Activated CD8-positive, alpha-beta memory T cell treated with anti-CD3 and anti-CD28 coated beads, Interleukin-2, amount 50 U/mL, for 1 hour (primary cell): ENCODE results near the gene FBXO9.
A peak's percentile ranks its signal among the peaks of the same experiment; 100 is the strongest.

Experiments
- DNase-seq: peaks from one replicate; pipeline ENCODE4 v3.0.0-alpha.2; 2020; ENCODE audit errors: extremely low read depth

Gene FBXO9

DNA sequence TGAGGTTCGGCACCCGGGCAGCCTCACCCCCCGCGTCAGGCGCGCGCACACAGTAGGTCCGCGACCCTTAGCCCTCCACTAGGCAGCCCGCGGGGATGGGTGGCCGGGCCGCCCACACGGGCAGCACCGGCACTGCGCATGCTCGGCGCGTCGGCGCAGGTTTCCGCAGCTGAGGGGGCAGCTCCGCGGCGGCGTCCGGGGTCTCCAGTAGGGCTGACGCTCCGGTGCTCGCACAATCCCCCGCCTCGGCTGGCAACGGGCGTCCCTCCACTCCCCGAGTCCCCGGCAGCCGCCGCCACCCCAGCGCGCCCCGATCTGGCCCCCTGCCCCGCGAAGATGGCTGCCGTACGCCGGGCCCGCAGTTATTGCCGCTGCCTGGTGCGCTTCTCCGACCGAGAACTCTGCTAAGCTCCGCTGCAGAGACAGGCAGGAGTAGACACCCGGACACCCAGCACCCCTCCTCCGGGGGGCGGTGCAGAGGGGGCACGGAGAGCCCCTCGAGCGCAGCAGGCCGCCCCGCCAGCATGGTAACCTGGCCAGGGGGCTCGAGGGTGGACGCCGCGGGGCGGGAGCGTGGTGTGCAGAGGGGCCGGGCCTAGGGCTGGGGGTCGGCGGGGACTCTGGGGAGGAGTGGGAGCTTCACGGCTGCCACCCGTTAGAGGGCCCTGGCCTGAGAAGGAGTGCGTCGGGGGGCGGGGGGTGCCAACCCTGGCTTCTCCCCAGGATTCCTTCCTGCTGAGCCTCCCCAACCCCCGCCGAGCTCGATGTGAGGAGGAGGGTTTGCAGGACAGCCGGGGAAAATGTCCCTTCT is at the start of gene FBXO9:
Gene FBXO9 (plus strand): TSS at position 139 of the 811 bp plus-strand sequence. CDS start 386 bp downstream, at position 525.
- peak; percentile 38 for DNase-seq

DNA sequence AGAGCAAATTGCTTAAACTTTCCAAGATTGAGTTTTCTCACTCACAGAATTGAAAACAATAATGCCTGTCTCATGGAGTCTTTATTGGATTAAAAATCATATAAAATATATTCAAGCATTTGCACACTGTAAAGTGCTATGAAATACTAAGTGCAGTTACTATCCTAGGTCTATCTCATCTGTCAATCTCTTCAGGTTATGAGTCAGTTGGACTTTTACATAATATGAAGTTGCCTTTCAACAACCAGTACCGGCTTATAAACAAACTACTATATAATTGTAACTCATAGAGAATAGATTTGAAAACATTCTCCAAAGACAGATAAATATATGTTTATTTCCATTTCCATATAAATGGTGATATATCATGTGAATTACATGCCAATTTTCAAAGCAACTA is 49.7 kb upstream of the FBXO9 start:
- no peak for DNase-seq

DNA sequence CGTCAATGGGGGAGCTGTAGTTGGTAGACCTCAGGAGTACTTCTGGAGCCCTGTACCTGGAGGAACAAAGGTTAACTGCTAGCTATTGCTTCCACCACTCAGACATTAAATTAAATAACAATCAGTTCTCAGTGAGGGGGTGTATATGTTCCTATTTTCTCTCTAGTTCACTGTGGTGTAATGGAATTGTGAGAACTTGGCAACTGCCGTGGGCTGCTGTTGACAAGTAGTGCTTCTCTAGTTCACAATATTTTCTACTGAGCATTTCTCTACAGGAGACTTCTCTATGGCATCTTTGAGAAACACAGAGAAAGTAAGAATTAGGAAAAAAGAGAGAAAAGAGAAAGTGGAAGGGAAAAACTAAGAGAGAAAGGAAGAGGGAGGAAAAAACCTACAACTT is 46.8 kb upstream of the FBXO9 start:
- no peak for DNase-seq

DNA sequence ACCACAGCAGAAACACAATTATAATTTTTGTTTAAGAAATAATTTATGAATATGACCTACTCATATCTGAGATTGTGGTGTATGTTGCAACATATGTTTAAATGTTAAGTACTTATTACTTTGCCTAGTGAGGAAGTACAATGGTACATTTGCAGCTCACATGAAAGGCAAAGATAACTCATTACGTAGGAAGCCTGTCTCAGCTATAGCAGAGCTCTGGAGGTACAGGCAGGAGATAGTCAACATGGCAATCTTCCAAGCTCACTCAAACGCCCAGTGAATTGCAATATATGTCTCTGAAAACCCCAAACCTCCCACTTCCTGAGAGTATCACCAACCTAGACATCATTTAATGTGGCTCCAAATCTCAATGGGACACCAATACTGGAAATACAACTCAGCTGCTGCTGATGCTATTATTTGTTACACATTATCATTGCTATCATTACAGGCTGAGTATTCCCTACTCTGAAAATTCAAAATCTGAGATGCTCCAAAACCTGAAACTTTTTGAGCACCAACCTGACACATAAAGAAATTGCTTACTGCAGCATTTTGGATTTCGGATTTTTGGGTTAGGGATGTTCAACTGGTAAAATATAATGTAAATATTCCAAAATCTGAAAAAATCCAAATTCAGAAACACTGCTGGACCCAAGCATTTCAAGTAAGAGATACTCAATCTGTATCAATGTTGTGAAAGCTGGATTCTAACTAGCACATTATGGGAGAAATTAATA is 45.0 kb upstream of the FBXO9 start:
- no peak for DNase-seq

DNA sequence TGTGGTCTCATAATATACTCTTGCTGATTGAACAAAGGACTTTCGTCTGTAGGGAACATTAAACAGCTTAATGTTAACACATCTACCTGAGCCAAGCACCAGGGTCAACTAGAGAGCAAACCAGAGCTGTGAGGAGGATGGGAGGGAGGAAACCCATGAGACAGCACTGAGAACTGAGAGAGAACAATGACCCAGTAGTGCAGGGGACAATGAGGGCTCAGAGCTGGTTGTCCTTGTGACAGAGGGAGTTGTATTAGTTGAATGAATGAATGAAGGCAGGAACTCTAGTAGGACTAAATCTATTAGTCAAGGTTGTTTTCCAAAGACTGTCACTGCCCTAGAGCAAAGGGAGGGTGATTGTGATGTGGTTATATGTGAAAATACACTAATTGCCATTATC is 41.9 kb upstream of the FBXO9 start:
- DNase-seq = no peak

DNA sequence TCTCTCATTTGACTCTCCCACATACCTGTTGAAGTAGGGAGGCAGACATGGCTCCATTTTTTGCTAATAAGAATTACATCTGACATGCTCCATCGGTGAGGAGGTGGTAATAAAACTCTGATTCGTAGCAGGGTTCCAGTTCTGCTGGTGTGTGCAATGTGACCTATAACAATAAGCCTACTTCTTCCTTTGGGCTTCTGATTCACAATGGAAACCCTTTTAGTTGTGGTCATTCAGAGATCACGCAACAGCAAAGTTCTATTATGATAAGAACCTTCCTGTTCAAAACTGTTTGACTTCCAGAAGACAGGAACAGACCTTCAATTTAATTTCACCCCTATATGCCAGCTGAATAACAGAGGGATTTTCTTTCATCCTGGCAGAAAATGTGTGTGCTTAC is 38.7 kb upstream of the FBXO9 start:
- no peak for DNase-seq

DNA sequence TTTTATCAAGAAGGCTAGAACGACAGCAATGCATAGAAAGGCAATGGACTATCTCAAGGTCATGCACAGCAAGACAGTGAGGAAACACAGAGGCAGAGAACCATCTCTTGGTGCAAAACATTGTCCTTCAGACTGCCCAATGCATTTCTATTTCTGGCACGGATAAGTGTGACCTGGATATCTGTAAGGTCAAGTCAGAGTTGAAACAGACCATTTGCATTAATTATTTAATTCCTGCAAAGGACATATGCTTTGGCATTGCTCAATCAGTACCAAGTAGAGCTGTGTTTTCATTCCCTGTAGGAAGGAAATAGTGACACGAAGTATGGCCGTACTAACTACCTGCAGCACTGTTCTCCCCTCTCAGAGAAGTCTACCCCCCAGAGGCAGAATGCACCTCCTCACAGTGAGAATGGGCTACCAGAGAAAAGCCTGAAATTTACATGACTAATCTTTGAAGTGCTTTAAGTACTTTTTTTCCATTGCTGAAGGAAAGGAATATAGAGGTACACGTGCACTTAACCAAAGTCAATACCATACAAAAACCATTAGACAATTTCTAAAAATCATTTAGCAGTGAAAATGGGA is 38.0 kb upstream of the FBXO9 start:
- DNase-seq = no peak

DNA sequence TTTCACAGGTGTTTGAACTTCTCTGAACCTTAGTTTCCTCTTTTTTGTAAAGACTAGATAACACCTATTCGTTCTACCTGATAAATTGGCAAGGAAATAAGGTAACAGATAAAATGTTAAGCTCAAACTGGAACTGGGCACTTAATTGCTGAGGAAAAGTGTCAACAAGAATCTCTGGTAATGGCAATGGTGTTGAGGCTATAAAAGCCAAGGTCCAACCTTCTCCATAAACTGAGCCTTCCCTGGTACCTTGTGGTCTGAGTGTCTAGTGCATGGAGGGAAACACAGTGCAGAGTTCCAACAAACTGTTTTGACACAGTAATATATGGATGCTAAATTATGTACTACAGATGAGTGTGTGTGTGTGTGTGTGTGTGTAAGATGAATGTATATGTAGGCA is 36.7 kb upstream of the FBXO9 start:
- DNase-seq = no peak

DNA sequence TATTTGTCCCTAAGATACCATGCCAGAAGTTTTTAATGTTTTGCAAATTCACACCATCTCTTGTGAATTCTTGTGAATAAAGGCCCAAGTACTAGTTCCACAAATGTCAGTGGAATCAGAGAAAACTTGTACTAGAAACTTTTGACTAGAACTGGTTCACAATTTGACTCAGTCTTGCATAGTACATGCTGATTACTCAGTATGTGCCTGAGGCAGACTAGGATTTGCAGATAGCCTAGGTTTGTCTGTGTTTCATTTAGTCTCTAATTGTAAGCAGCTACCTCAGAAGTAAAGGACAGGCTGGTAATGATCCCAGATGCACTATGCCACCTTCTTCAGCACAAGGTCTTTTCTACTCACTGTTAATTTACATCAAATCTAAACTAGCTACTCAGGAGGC is 35.9 kb upstream of the FBXO9 start:
- no peak for DNase-seq

DNA sequence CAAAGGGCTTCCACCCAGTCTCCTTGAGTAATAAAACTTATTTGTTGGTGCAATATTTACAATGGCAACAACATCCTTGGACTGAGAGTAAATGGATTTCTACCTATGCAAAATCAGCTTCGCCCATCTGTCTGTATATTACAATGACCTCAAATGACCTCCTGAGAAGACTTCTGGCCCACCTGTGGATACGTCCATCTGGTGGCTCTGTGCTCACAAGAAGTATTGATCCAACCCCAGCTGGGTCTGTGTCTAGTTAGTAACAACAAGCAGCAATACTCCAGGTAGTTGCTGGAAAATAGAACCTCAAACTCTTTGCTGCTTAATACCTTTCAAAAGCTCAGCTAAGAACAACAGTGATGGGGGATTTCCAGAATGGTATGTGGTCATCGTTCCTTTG is 35.4 kb upstream of the FBXO9 start:
- no peak for DNase-seq

DNA sequence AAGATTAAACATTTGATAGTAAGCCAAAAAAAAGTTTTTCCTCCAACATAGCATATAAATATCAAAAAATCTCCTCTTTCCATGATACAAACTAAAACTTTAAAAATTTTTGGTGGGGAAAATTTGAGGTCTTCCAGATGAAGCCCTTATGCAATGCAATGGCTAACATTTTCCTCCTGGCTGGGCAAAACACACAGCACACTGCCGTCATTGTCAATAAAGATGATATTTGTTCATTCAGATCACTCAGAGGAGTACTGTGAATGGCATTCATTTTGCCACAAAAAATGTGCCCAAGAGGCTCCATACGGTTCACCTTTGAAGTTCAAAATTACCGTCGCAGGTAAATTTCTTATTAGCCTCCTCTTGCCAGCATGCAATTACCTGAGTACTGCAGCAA is 33.9 kb upstream of the FBXO9 start:
- no peak for DNase-seq

DNA sequence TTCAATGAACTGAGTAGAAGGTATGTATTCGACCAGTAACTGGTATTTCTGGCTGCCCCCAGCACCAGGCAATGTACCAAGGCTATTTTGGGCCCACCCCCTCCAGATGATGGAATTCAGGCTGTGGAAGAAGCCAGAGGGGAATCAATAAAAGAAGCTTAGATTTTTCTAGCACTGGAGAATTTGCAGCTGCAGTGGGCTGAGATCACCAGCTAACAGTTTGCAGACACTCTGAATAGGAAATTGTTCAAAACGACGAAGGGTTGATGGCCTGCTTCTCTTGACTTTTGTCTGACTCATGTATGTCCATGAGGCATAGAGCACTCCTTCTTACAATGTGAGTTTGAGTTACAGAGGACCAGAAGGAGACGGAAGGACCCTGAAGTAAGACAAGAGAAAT is 32.4 kb upstream of the FBXO9 start:
- no peak for DNase-seq

DNA sequence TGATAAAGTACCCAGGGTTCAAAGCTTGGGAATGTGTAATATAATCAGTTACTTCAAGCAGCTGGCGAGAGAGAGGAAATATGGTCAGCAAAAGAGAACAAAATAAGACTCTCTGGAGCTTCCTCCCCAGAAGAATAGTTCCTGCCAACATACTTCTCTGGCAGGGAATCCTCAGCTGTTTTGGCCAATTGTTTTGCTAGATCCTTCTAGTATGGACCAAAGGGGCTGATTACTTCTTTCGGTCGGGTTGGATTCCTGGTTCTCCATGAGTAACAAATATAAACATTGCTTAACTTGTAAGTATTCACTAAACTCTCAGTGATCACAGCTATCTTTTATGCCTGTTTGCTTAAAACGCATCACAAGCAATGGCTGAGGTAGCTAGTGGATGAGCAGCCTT is 31.4 kb upstream of the FBXO9 start:
- no peak for DNase-seq

DNA sequence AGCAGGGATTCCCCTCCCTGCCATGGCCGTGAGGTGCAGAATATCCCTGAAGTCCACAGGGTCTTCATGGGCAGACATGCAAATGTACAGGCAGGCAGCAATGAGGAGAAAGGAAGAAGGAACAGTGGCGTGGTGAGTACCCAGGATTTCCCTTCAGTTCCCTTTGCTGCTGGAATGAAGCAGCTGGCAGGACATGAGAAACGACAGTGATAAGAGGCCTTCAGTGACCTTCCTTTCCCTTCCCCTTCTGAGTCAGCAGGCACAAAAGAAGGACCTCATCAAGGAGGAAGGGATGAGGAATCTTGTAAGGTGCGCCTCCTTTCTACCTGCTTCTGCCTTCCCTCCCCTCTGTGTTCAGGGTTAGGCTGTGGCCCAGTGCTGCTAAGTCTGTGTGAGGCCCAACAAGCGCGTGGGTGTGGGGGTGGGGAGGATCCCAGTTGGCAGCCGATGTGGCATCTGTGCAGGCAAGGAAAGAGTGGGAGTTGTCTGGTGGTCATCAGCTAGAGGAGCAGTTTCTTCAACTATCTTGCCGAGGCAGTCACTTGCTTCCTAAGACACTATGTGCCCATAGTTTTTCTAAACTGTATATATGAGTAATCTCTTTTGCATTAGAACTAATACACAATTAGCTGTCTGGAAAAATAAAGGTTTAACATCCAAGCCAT is 29.5 kb upstream of the FBXO9 start:
- DNase-seq = no peak

DNA sequence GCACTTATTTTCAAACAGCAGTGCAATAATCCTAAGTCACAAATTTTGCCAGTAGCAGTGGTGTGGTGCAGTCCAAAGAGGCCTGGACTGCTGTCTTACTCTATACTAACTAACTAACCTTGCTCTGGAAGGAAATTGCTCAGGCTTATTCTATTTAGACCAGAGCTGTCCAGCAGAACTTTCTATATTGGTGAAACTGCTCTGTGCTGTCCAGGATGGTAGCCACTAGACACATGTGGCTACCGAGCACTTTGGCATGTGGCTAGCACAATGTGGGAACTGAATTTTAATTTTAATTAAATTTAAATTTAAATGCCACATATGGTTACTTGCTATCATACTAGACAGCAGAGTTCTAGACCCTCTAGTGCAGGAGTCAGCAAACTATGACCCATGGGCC is 27.1 kb upstream of the FBXO9 start:
- no peak for DNase-seq

DNA sequence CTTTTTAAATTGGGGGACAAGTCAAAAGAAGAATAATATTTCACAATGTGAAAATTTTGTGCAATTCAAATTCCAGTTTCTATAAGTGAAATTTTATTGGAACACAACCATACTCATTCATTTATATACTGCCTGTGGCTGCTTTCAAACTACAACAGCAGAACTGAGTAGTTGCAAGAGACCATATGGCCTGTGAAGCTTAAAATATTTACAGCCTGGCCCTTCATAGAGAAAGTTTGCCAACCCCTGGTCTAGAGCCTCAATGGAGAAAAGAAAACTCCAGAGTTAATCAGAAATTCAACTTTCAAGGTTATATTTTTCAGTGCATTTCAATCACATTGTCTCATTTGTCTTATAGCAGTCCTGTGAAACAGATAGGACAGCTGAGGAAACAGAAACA is 26.6 kb upstream of the FBXO9 start:
- no peak for DNase-seq

DNA sequence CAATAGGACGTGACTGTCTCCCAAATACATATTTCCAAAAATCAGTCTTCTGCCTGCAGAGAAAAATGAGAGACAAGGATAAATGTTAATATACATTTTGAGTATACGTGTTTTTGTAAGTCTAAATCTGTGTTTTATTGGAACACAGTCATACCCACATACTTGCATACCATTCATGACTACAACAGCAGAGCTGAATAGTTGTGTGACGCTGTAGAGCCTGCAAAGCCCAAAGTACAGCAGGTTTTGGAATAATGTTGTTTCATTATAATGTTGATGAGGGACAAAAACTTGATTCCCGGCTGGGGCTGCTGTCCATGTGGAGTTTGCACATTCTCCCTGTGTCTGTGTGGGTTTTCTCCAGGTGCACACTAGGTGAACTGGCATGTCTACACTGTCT is 23.8 kb upstream of the FBXO9 start:
- no peak for DNase-seq

DNA sequence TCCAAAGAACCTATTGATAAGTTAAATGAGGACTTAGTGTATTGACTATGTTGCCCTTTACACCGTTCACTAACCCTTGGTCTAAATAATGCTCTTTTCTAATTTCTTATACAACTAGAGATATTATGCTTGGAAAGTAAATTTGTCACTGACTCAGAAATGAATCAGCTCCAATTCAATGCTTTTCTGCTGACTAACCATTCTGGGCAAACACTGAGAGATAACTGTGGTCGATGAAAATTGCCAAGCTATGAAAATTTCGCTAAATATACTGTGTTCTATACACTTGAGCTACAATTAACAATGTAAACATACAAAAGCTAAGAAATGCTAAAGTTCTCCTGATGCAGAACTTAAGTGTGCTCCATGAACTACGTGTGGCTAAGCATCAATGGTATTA is 23.1 kb upstream of the FBXO9 start:
- DNase-seq = no peak

DNA sequence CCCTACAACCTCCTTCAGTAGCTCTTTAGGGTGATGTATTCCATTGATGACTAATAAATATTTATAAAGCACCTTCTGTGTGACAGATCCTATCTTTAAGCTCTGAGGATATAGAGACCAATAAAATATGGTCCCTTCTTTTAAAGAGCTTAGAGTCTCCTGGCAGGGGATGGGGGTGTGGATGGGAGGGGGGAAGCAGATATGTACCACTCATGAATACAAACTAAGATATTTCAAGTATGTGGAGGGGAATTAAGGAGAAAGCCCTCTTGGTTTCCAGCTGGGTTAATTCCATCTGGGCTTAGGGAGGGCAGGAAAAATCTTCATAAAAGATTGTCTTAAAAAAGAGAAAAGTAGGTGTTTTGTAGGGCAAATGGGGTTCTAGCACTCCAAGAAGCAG is 21.6 kb upstream of the FBXO9 start:
- DNase-seq = no peak

DNA sequence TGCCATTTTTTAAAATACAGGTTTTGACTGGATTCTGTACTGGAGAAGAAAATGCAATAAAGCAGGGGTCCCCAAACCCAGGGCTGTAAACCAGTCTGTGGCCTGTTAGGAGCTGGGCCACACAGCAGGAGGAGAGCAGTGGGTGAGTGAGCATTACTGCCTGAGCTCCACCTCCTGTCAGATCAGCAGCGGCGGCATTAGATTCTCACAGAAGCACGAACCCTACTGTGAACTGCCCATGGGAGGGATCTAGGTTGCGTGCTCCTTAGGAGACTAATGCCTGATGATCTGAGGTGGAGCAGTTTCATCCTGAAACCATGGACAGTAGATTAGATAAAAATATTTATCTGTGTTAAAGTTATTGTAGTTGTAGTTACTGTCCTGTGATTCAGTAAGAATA is 21.1 kb upstream of the FBXO9 start:
- DNase-seq = no peak

DNA sequence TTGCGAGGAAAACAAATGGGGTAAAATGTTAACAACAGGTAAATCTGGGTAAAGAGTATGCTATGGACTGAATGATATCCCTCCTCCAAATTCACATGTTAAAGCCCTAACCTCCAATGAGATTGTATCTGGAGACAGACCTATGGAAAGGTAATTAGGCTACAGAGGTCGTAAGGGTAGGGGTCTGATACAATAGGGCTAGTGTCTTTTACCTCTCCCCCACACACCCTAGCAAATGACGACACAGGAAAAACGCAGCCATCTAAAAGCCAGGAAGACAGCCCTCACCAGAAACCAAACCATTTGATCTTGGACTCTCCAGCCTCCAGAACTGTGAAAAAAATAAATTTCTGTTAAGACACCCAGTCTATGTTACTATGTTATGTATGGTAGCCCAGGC is 20.6 kb upstream of the FBXO9 start:
- no peak for DNase-seq

DNA sequence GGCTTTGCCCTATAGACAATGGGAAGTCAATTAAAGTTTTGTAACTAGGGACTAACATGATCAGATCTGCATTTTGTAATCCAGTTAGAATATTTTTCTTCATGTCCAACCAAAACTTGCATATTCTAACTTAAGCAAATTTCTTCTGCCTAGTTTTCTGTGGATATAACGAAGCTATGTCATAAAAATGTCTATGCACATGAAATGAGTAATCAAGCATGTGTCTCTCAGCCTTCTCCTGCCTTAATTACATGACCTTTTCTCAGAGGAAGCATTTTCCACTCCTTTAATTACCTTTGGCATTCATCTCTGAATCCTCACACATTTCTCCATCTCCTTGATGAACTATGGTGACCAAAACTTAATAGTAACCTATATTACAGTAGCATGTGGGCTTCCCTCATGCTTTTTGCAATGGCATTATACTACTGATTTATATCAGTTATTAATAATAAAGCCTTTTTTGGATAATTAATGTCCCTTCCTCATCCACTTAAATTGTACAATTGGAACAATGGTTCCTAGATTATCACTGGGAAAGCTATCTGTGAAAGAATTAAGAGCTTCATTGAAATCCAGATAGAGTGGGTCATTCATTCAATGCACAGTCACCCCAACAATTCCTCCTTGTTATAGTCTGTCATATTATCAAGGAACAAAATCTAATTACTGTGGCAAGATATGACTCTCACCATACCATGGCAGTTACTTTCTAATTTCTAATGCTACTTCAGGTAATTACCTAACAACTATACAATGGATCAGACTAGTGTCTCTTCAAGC is 19.1 kb upstream of the FBXO9 start:
- no peak for DNase-seq
